ENCODE measurements around the gene MAP4.
A peak's percentile ranks its signal among the peaks of the same experiment; 100 is the strongest.

Gene MAP4

DNA sequence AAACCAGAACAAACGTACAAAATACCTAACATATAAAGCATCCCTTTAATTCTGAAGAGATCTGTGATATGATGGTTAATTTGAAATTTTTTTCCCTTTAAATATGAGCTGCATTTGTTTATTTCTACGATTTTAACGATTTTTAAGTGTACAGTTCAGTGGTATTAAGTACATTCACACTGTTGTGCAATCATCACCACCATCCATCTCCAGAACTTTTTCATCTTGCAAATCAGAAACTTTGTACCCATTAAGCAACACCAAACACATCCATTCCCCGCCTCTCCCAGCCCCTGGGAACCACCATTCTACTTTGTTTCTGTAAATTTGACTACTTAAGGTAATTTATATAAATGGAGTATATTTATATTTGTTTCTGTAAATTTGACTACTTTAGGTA, 51.5 kb downstream of the MAP4 start (continued):
- TF ChIP-seq, protein P1, sequence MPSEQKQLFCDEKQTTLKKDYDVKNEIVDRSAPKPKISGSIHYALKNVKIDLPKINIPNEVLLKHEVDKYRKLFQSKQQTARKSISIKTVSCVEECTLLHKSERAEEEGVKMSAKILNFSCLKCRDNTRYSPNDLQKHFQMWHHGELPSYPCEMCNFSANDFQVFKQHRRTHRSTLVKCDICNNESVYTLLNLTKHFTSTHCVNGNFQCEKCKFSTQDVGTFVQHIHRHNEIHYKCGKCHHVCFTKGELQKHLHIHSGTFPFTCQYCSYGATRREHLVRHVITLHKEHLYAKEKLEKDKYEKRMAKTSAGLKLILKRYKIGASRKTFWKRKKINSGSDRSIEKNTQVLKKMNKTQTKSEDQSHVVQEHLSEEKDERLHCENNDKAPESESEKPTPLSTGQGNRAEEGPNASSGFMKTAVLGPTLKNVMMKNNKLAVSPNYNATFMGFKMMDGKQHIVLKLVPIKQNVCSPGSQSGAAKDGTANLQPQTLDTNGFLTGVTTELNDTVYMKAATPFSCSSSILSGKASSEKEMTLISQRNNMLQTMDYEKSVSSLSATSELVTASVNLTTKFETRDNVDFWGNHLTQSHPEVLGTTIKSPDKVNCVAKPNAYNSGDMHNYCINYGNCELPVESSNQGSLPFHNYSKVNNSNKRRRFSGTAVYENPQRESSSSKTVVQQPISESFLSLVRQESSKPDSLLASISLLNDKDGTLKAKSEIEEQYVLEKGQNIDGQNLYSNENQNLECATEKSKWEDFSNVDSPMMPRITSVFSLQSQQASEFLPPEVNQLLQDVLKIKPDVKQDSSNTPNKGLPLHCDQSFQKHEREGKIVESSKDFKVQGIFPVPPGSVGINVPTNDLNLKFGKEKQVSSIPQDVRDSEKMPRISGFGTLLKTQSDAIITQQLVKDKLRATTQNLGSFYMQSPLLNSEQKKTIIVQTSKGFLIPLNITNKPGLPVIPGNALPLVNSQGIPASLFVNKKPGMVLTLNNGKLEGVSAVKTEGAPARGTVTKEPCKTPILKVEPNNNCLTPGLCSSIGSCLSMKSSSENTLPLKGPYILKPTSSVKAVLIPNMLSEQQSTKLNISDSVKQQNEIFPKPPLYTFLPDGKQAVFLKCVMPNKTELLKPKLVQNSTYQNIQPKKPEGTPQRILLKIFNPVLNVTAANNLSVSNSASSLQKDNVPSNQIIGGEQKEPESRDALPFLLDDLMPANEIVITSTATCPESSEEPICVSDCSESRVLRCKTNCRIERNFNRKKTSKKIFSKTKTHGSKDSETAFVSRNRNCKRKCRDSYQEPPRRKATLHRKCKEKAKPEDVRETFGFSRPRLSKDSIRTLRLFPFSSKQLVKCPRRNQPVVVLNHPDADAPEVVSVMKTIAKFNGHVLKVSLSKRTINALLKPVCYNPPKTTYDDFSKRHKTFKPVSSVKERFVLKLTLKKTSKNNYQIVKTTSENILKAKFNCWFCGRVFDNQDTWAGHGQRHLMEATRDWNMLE (tag by site-specific recombination; conservative IDR thresholded peaks at IDR 0.05; ENCODE audit: low read depth), result no peak

DNA sequence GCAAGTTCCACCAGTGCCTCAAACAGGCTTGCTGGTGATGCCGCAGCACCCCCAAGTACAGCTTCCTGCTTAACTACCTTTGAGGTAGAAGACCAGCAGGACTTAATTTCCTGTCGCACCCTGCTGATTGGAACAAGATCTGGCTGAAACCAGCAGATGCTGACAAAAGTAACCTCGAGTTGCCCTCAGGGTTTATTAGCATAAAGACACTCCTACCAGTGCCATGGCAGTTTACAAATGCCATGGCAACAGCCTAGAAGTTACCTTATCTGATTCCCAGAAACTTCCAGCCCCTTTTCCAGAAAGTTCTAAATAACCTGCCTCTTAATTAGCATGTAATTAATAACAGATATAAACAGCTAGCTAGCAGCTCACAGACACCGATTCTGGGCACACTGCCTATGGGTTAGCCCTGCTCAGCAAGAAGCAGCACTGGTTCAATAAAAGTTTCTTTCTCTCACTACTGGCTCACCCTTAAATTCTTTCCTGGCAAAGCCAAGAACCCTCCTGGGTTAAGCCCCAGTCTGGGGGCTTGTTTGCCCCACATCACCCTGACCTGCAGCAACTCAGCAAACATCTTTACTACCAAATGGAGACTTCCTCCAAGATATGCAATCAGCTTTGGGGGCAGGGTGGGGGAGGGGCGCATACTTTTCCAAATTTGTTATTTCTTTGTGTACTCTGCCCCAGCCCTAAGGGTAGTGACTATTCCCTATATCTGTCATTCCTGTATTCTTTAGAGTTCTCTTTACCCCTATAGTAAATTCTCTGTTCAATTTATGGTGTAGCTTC, 54.2 kb downstream of the MAP4 start:
- ChIA-PET POLR2A (interaction anchor here (0.5 to 0.6 kb wide), 3 partner anchors 86 to 587 kb away, joined by 3 to 5 read pairs (median 5); no protein-coding TSS in a partner anchor), CTCF (interaction anchor here (1.1 kb wide), 1 partner anchor 13 kb away, joined by 3 read pairs; no protein-coding TSS in a partner anchor)
- H3K27ac ChIP-seq (ENCODE audit: extremely low read depth, low read depth, low read length), result no peak overlapping the region
- H3K4me3 ChIP-seq (ENCODE audit: low read depth, low read length), result no peak overlapping the region
- H3K9me3 ChIP-seq (ENCODE audit: control insufficient read depth, insufficient read depth, low read depth, low read length), result no peaks in the 10 kb centered on the region
- peaks cover 11% of the 10 kb centered on the region for H3K4me1 ChIP-seq (ENCODE audit: control insufficient read depth, insufficient read depth, low read length)
- H3K36me3 ChIP-seq (ENCODE audit: control insufficient read depth in 2 of 2, insufficient read depth in 1 of 2, low read length in 2 of 2), result no peaks in the 10 kb centered on the region
- TF ChIP-seq, protein P2, sequence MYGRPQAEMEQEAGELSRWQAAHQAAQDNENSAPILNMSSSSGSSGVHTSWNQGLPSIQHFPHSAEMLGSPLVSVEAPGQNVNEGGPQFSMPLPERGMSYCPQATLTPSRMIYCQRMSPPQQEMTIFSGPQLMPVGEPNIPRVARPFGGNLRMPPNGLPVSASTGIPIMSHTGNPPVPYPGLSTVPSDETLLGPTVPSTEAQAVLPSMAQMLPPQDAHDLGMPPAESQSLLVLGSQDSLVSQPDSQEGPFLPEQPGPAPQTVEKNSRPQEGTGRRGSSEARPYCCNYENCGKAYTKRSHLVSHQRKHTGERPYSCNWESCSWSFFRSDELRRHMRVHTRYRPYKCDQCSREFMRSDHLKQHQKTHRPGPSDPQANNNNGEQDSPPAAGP (tag by site-specific recombination; IDR thresholded peaks at IDR 0.05), result no peak
- TF ChIP-seq, protein P3, sequence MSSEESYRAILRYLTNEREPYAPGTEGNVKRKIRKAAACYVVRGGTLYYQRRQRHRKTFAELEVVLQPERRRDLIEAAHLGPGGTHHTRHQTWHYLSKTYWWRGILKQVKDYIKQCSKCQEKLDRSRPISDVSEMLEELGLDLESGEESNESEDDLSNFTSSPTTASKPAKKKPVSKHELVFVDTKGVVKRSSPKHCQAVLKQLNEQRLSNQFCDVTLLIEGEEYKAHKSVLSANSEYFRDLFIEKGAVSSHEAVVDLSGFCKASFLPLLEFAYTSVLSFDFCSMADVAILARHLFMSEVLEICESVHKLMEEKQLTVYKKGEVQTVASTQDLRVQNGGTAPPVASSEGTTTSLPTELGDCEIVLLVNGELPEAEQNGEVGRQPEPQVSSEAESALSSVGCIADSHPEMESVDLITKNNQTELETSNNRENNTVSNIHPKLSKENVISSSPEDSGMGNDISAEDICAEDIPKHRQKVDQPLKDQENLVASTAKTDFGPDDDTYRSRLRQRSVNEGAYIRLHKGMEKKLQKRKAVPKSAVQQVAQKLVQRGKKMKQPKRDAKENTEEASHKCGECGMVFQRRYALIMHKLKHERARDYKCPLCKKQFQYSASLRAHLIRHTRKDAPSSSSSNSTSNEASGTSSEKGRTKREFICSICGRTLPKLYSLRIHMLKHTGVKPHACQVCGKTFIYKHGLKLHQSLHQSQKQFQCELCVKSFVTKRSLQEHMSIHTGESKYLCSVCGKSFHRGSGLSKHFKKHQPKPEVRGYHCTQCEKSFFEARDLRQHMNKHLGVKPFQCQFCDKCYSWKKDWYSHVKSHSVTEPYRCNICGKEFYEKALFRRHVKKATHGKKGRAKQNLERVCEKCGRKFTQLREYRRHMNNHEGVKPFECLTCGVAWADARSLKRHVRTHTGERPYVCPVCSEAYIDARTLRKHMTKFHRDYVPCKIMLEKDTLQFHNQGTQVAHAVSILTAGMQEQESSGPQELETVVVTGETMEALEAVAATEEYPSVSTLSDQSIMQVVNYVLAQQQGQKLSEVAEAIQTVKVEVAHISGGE (tag by site-specific recombination; conservative IDR thresholded peaks at IDR 0.05; ENCODE audit: low read depth), result peak; percentile 49
- TF ChIP-seq ZNF501 (tag by site-specific recombination; IDR thresholded peaks at IDR 0.05), result no peak
- TF ChIP-seq YY1 (tag by site-specific recombination; IDR thresholded peaks at IDR 0.05), result no peak

DNA sequence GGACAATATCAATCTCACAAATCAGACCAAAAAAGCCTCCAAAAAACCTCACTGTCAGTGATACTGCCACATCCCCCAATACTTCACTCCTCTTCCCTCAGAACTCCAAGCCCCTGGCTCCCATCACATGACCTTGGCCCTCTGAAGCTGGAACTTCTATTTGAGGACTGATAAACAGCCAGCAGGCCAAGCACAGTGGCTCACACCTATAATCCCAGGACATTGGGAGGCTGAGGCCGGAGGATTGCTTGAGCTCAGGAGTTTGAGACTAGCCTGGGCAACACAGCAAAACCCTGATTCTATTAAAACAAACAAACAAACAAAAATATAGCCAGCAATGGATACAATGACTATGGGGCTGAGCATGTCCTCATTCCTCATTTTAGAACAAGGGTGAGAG, 55.2 kb downstream of the MAP4 start:
- TF ChIP-seq ZNF211 (tag by site-specific recombination; IDR thresholded peaks at IDR 0.05; ENCODE audit: low read depth), result no peak
- no peak for TF ChIP-seq ZNF76 (tag by site-specific recombination; IDR thresholded peaks at IDR 0.05; ENCODE audit: borderline replicate concordance, low read depth)
- TF ChIP-seq, protein P4, sequence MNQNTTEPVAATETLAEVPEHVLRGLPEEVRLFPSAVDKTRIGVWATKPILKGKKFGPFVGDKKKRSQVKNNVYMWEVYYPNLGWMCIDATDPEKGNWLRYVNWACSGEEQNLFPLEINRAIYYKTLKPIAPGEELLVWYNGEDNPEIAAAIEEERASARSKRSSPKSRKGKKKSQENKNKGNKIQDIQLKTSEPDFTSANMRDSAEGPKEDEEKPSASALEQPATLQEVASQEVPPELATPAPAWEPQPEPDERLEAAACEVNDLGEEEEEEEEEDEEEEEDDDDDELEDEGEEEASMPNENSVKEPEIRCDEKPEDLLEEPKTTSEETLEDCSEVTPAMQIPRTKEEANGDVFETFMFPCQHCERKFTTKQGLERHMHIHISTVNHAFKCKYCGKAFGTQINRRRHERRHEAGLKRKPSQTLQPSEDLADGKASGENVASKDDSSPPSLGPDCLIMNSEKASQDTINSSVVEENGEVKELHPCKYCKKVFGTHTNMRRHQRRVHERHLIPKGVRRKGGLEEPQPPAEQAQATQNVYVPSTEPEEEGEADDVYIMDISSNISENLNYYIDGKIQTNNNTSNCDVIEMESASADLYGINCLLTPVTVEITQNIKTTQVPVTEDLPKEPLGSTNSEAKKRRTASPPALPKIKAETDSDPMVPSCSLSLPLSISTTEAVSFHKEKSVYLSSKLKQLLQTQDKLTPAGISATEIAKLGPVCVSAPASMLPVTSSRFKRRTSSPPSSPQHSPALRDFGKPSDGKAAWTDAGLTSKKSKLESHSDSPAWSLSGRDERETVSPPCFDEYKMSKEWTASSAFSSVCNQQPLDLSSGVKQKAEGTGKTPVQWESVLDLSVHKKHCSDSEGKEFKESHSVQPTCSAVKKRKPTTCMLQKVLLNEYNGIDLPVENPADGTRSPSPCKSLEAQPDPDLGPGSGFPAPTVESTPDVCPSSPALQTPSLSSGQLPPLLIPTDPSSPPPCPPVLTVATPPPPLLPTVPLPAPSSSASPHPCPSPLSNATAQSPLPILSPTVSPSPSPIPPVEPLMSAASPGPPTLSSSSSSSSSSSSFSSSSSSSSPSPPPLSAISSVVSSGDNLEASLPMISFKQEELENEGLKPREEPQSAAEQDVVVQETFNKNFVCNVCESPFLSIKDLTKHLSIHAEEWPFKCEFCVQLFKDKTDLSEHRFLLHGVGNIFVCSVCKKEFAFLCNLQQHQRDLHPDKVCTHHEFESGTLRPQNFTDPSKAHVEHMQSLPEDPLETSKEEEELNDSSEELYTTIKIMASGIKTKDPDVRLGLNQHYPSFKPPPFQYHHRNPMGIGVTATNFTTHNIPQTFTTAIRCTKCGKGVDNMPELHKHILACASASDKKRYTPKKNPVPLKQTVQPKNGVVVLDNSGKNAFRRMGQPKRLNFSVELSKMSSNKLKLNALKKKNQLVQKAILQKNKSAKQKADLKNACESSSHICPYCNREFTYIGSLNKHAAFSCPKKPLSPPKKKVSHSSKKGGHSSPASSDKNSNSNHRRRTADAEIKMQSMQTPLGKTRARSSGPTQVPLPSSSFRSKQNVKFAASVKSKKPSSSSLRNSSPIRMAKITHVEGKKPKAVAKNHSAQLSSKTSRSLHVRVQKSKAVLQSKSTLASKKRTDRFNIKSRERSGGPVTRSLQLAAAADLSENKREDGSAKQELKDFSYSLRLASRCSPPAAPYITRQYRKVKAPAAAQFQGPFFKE (tag by site-specific recombination; IDR thresholded peaks at IDR 0.05; ENCODE audit: borderline replicate concordance), result no peak
- TF ChIP-seq, protein P5, sequence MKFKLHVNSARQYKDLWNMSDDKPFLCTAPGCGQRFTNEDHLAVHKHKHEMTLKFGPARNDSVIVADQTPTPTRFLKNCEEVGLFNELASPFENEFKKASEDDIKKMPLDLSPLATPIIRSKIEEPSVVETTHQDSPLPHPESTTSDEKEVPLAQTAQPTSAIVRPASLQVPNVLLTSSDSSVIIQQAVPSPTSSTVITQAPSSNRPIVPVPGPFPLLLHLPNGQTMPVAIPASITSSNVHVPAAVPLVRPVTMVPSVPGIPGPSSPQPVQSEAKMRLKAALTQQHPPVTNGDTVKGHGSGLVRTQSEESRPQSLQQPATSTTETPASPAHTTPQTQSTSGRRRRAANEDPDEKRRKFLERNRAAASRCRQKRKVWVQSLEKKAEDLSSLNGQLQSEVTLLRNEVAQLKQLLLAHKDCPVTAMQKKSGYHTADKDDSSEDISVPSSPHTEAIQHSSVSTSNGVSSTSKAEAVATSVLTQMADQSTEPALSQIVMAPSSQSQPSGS (tag by site-specific recombination; IDR thresholded peaks at IDR 0.05; ENCODE audit: low read depth), result no peak
- TF ChIP-seq ZNF155 (tag by site-specific recombination; IDR thresholded peaks at IDR 0.05), result no peak
- TF ChIP-seq ZNF341 (tag by site-specific recombination; IDR thresholded peaks at IDR 0.05; ENCODE audit: low read depth), result no peak
- no peak for TF ChIP-seq ZNF24 (tag by site-specific recombination; IDR thresholded peaks at IDR 0.05)
- TF ChIP-seq ZNF416 (tag by site-specific recombination; IDR thresholded peaks at IDR 0.05), result no peak
- CTCF ChIA-PET, result no interaction called here
- H3K27ac ChIP-seq (ENCODE audit: extremely low read depth, low read depth, low read length), result no peak overlapping the region
- POLR2A ChIA-PET, result no interaction called here
- H3K4me3 ChIP-seq (ENCODE audit: low read depth, low read length), result no peak overlapping the region
- no peaks in the 10 kb centered on the region for H3K9me3 ChIP-seq (ENCODE audit: control insufficient read depth, insufficient read depth, low read depth, low read length)
- H3K4me1 ChIP-seq (ENCODE audit: control insufficient read depth, insufficient read depth, low read length), result peaks cover 11% of the 10 kb centered on the region
- no peaks in the 10 kb centered on the region for H3K36me3 ChIP-seq (ENCODE audit: control insufficient read depth in 2 of 2, insufficient read depth in 1 of 2, low read length in 2 of 2)

Measured in HEK293 (cell line).